Keratinocyte (primary cell): ENCODE results near the gene LCE1F. TPM values are rescaled to one million over a fixed set of nuclear protein-coding genes. Genes with fewer than 3 reads are reported as not detected.

Experiments used
- DNase-seq: peaks from one replicate; pipeline ENCODE4 v3.0.0-alpha.2; 2011; ENCODE audit warnings: low read depth, missing footprints, low spot score
- FAIRE-seq: peaks from 2 replicates; lab custom pipeline; 2011; peaks lifted over from hg19 to GRCh38; lab: Jason Lieb, UNC
- H2AFZ ChIP-seq: 2 replicates; pipeline ENCODE4 v1.6.0; 2012; ENCODE audit warnings: low read length, control low read depth, inconsistent platforms; ENCODE audit not compliant: control insufficient read depth
- H3K27ac ChIP-seq: 2 replicates; pipeline ENCODE4 v1.5.1; 2011; ENCODE audit warnings: low read length; ENCODE audit not compliant: control insufficient read depth, insufficient read depth
- H3K27me3 ChIP-seq: 3 replicates; pipeline ENCODE4 v1.6.0; 2011; ENCODE audit warnings: low read length; ENCODE audit not compliant: control insufficient read depth, insufficient read depth; ENCODE audit errors: extremely low read depth
- H3K36me3 ChIP-seq, 2 experiments: 2 replicates in 1 of 2; 3 replicates in 1 of 2; pipeline ENCODE4 v1.5.1; 2011; ENCODE audit warnings: low read length in 2 of 2, mild to moderate bottlenecking in 1 of 2; ENCODE audit not compliant: control insufficient read depth in 2 of 2, insufficient read depth in 2 of 2; ENCODE audit errors: extremely low read depth in 1 of 2
- H3K4me1 ChIP-seq: 3 replicates; pipeline ENCODE4 v1.5.1; 2011; ENCODE audit warnings: low read length; ENCODE audit not compliant: control insufficient read depth, insufficient read depth; ENCODE audit errors: extremely low read depth
- H3K4me2 ChIP-seq: 3 replicates; pipeline ENCODE4 v1.6.0; 2011; ENCODE audit warnings: low read depth, low read length; ENCODE audit not compliant: control insufficient read depth, insufficient read depth; ENCODE audit errors: extremely low read depth
- H3K4me3 ChIP-seq, 3 experiments: fragments of 200-600 bp in 1 of 3; sonication (generic) in 1 of 3; 2 replicates in 2 of 3; 3 replicates in 1 of 3; pipeline ENCODE4 v1.5.1; 2011 to 2016; ENCODE audit warnings: low read length in 3 of 3, mild to moderate bottlenecking in 3 of 3, control low read depth in 2 of 3, inconsistent platforms in 1 of 3, low read depth in 1 of 3, mixed read lengths in 1 of 3, mixed run types in 1 of 3, moderate library complexity in 1 of 3; ENCODE audit not compliant: control insufficient read depth in 2 of 3, insufficient read depth in 2 of 3; ENCODE audit errors: extremely low read depth in 1 of 3
- H3K79me2 ChIP-seq: 2 replicates; pipeline ENCODE4 v1.6.0; 2012; ENCODE audit warnings: low read length; ENCODE audit not compliant: control insufficient read depth, insufficient read depth
- H3K9ac ChIP-seq: 3 replicates; pipeline ENCODE4 v1.6.0; 2011; ENCODE audit warnings: low read length; ENCODE audit not compliant: control insufficient read depth, insufficient read depth; ENCODE audit errors: extremely low read depth
- H3K9me1 ChIP-seq: 3 replicates; pipeline ENCODE4 v1.6.0; 2011; ENCODE audit warnings: low read length; ENCODE audit not compliant: control insufficient read depth, insufficient read depth; ENCODE audit errors: extremely low read depth
- H3K9me3 ChIP-seq: 2 replicates; pipeline ENCODE4 v1.5.1; 2012; ENCODE audit warnings: low read depth, low read length; ENCODE audit not compliant: control insufficient read depth
- H4K20me1 ChIP-seq: 3 replicates; pipeline ENCODE4 v1.6.0; 2011; ENCODE audit warnings: low read length; ENCODE audit not compliant: control insufficient read depth, insufficient read depth; ENCODE audit errors: extremely low read depth
- CTCF ChIP-seq, 3 experiments: IDR thresholded peaks in 1 of 3; conservative IDR thresholded peaks in 1 of 3; optimal IDR thresholded peaks in 1 of 3; 2 replicates in 2 of 3; 3 replicates in 1 of 3; pipeline versions ENCODE3 to v1.5.1; 2011; ENCODE audit warnings: low read length in 3 of 3, mild to moderate bottlenecking in 3 of 3, moderate library complexity in 2 of 3, control low read depth in 1 of 3, inconsistent platforms in 1 of 3; ENCODE audit not compliant: insufficient read depth in 2 of 3; ENCODE audit errors: extremely low read depth in 1 of 3
- EZH2 ChIP-seq: IDR thresholded peaks from one replicate; pipeline ENCODE4 v1.6.1; 2012; ENCODE audit warnings: inconsistent platforms, mild to moderate bottlenecking, low read length, moderate library complexity
- dilution Hi-C: fragments of 300-500 bp; cut with MboI; formaldehyde crosslinking; loops from one replicate; pipeline ENCODE4 v1.7.0; 2020; ENCODE audit warnings: low sequenced_read_pairs; ENCODE audit not compliant: extremely low pct_ligation_motif_present
- polyA plus RNA-seq, 5 experiments: library from polyadenylated mRNA; depleted of rRNA in 3 of 5; stranded (reverse) in 3 of 5; stranded (forward) in 1 of 5; unstranded in 1 of 5; fragments of >200 nt; gene quantifications; 1 replicate in 1 of 5; 2 replicates in 3 of 5; 3 replicates in 1 of 5; pipeline versions ENCODE4 v1.2.1 to v1.2.3, GENCODE V29; 2011 to 2012; ENCODE audit warnings: missing spikeins in 2 of 5, low read depth in 1 of 5, low replicate concordance in 1 of 5

Gene LCE1F
- polyA plus RNA-seq, 1 donor (not counting 4 experiments of a cell fraction or from before 2014, with no cell fraction given): not detected

- no peaks in the 10 kb centered on the region for H3K36me3 ChIP-seq
- no peaks in the 10 kb centered on the region for H4K20me1 ChIP-seq
- FAIRE-seq: peak; percentile 90
- no peak overlapping the region for H3K4me3 ChIP-seq
- H3K9me1 ChIP-seq: no peaks in the 10 kb centered on the region
- H3K27me3 ChIP-seq: no peaks in the 10 kb centered on the region
- no peak overlapping the region for H2AFZ ChIP-seq
- peak in 2 of 3 experiments; percentile 0 to 26 for TF ChIP-seq CTCF (optimal IDR thresholded peaks at IDR 0.05 in 1 of 3, IDR thresholded peaks at IDR 0.05 in 1 of 3, conservative IDR thresholded peaks at IDR 0.05 in 1 of 3; ENCODE audit: extremely low read depth in 1 of 3, insufficient read depth in 2 of 3, low read length in 3 of 3)
- TF ChIP-seq EZH2: no peak
- no peak overlapping the region for H3K4me2 ChIP-seq
- H3K9me3 ChIP-seq: no peaks in the 10 kb centered on the region
- no peak for DNase-seq
- dilution Hi-C loops: no loop called here
- H3K27ac ChIP-seq: peak overlapping the region; percentile 54
- no peaks in the 10 kb centered on the region for H3K79me2 ChIP-seq
- peaks cover 35% of the 10 kb centered on the region for H3K4me1 ChIP-seq
- H3K9ac ChIP-seq: no peak overlapping the region
Measured at GRCh38 chr1:152745289-152745704, 29.6 kb upstream of the LCE1F start.

- Histone ChIP-seq H3K9me1 (no peaks in the 10 kb centered on the region), H3K9ac (no peak overlapping the region), H3K79me2 (no peaks in the 10 kb centered on the region), H3K36me3 (no peaks in the 10 kb centered on the region), H3K4me2 (no peak overlapping the region), H3K4me1 (peaks cover 33% of the 10 kb centered on the region), H3K4me3 (no peak overlapping the region), H2AFZ (no peak overlapping the region), H3K9me3 (no peaks in the 10 kb centered on the region), H4K20me1 (no peaks in the 10 kb centered on the region), H3K27me3 (no peaks in the 10 kb centered on the region), H3K27ac (no peak overlapping the region)
- dilution Hi-C loops: no loop called here
- DNase-seq (no peak), FAIRE-seq (no peak)
- TF ChIP-seq EZH2: no peak
- TF ChIP-seq CTCF (optimal IDR thresholded peaks at IDR 0.05 in 1 of 3, IDR thresholded peaks at IDR 0.05 in 1 of 3, conservative IDR thresholded peaks at IDR 0.05 in 1 of 3; ENCODE audit: extremely low read depth in 1 of 3, insufficient read depth in 2 of 3, low read length in 3 of 3): no peak
Measured at GRCh38 chr1:152745765-152746444, 29.0 kb upstream of the LCE1F start.
